Ovary (tissue), 9 donors: Measurements from ENCODE around the gene TSPAN32. TPM values are rescaled to one million over a fixed set of nuclear protein-coding genes. Genes with fewer than 3 reads are reported as not detected.
A peak's percentile ranks its signal among the peaks of the same experiment; 100 is the strongest.

Source experiments
- DNase-seq, 5 donors: peaks; one replicate each; pipeline ENCODE4 v3.0.0-alpha.2; 2019 to 2020
- H3K27ac ChIP-seq, 2 donors: fragments of 200-600 bp; one replicate each; pipeline versions ENCODE4 v1.5.1 to v1.8.0; 2019 to 2022
- H3K27me3 ChIP-seq: fragments of 200-600 bp; one replicate; pipeline ENCODE4 v1.8.0; 2022
- H3K36me3 ChIP-seq: fragments of 200-600 bp; sonication (generic); one replicate; pipeline ENCODE4 v1.5.1; 2019
- H3K4me1 ChIP-seq: one replicate; pipeline ENCODE4 v1.8.1; 2013; ENCODE audit warnings: mild to moderate bottlenecking, moderate library complexity; ENCODE audit not compliant: insufficient read depth
- H3K4me3 ChIP-seq: fragments of 200-600 bp; sonication (generic); one replicate; pipeline ENCODE4 v1.5.1; 2017
- H3K9me3 ChIP-seq, 2 donors: fragments of 200-600 bp in 1 of 2; sonication (generic) in 1 of 2; one replicate each; pipeline versions ENCODE4 v1.5.1 to v1.8.1; 2013 to 2019; ENCODE audit warnings: mild to moderate bottlenecking in 1 of 2, moderate library complexity in 1 of 2
- CTCF ChIP-seq, 3 donors: fragments of 450-650 bp in 2 of 3; fragments of 200-600 bp in 1 of 3; IDR thresholded peaks; one replicate each; pipeline versions ENCODE4 v1.5.1 to v1.8.0; 2016 to 2022; ENCODE audit warnings: antibody characterized with exemption in 3 of 3, mild to moderate bottlenecking in 1 of 3
- EP300 ChIP-seq: sonication (generic); formaldehyde crosslinking; IDR thresholded peaks from one replicate; pipeline ENCODE4 v1.6.1; 2017; ENCODE audit warnings: antibody characterized with exemption
- POLR2A ChIP-seq: fragments of 450-650 bp; IDR thresholded peaks from one replicate; pipeline ENCODE4 v1.6.1; 2017; ENCODE audit warnings: antibody characterized with exemption, mild to moderate bottlenecking, moderate library complexity
- WGBS, 3 donors: extraction: QIAGEN DNeasy Blood & Tissue Kit in 1 of 3; methylation state at CpG; one replicate each; pipeline versions ENCODE4 v1.1.5 to v1.1.7; 2013 to 2017; 5-methylcytosine and 5-hydroxymethylcytosine counted together
- intact Hi-C, 4 donors: fragments of 100-400 bp; cut with DNase I; formaldehyde crosslinking; loops; one replicate each; pipeline versions ENCODE4 v1.11.0 to v1.15.1; 2022 to 2023
- polyA plus RNA-seq, 2 donors: library from polyadenylated mRNA; stranded (reverse); fragments of 200-250 nt in 1 of 2; fragments of 350-450 nt in 1 of 2; fragmentation: Illumina TruSeq in 1 of 2; extraction: RNeasy Lipid Tissue Mini Kit (QIAGEN cat#74804) in 1 of 2; gene quantifications; one replicate each; pipeline ENCODE4 v1.2.3, GENCODE V29; 2013 to 2014
- total RNA-seq, 7 donors: library from RNA; depleted of rRNA in 2 of 7; stranded (reverse); fragments of >200 nt in 2 of 7; fragmentation: NEBNext Ultra II Directional in 3 of 7; extraction: Animal tissue kit (Norgen Biotek cat#: 25700) in 3 of 7; gene quantifications; one replicate each; pipeline versions ENCODE4 v1.1.0 to v1.2.4, GENCODE V29; 2016 to 2023
- donor health status: DM: no; HTN: no; CAD: no; lungs with moderate emphysema.
- donor health status: DM: no; HTN: no; CAD: no.
- donor health status: Bipolar disorder and iron deficiency.
- donor health status: DM: yes; HTN: yes; CAD: no.
- donor health status: DM: no; HTN: no; CAD: no.
- donor health status: DM: yes; HTN: yes; CAD: no.

TSPAN32 gene
- total and polyA plus RNA-seq, 9 donors, result 0.63 to 3.9 (median 1.3) TPM; not detected in 2

GRCh38 chr11:2264366-2265053, 37.3 kb upstream of the TSPAN32 start:
- DNase-seq, result peak in 1 of 5 donors; percentile 17
- Histone ChIP-seq H3K36me3 (no peaks in the 10 kb centered on the region), H3K27ac (no peak overlapping the region), H3K9me3 (no peaks in the 10 kb centered on the region), H3K27me3 (no peaks in the 10 kb centered on the region), H3K4me3 (no peak overlapping the region), H3K4me1 (no peaks in the 10 kb centered on the region)
- WGBS, 3 donors, result 82 to 86% (median 83%) methylated on average over 22 of the region's 22 CpGs
- intact Hi-C loops, result no loop called here
- no peak for TF ChIP-seq EP300
- TF ChIP-seq CTCF (IDR thresholded peaks at IDR 0.05), result no peak
- TF ChIP-seq POLR2A, result no peak

GRCh38 chr11:2265396-2265795, 36.4 kb upstream of the TSPAN32 start:
- Histone ChIP-seq H3K9me3 (no peaks in the 10 kb centered on the region), H3K4me3 (no peak overlapping the region), H3K36me3 (no peaks in the 10 kb centered on the region), H3K27me3 (no peaks in the 10 kb centered on the region), H3K27ac (no peak overlapping the region), H3K4me1 (peaks cover 1% of the 10 kb centered on the region)
- peak in 1 of 5 donors; percentile 14 for DNase-seq
- intact Hi-C loops, result no loop called here
- TF ChIP-seq EP300 (no peak), CTCF (IDR thresholded peaks at IDR 0.05) (no peak), POLR2A (no peak)
- 52 to 68% (median 57%) methylated on average over 2 of the region's 2 CpGs for WGBS, 3 donors

GRCh38 chr11:2265854-2266585, 35.8 kb upstream of the TSPAN32 start:
- intact Hi-C loops, result no loop called here
- H3K9me3 ChIP-seq, result no peaks in the 10 kb centered on the region
- H3K27me3 ChIP-seq, result peaks cover 4% of the 10 kb centered on the region
- peaks cover 4% of the 10 kb centered on the region for H3K4me1 ChIP-seq
- no peak overlapping the region for H3K4me3 ChIP-seq
- peak in 1 of 5 donors; percentile 15 for DNase-seq
- no peak overlapping the region for H3K27ac ChIP-seq
- WGBS, 3 donors, result 81 to 85% (median 84%) methylated on average over 24 of the region's 24 CpGs
- no peaks in the 10 kb centered on the region for H3K36me3 ChIP-seq
- TF ChIP-seq POLR2A (no peak), CTCF (IDR thresholded peaks at IDR 0.05) (no peak), EP300 (no peak)

GRCh38 chr11:2266586-2267305, 35.1 kb upstream of the TSPAN32 start:
- DNase-seq, result peak in 1 of 5 donors; percentile 19
- intact Hi-C loops, result no loop called here
- Histone ChIP-seq H3K4me1 (peaks cover 5% of the 10 kb centered on the region), H3K27me3 (peaks cover 4% of the 10 kb centered on the region), H3K9me3 (no peaks in the 10 kb centered on the region), H3K27ac (no peak overlapping the region), H3K4me3 (no peak overlapping the region), H3K36me3 (no peaks in the 10 kb centered on the region)
- WGBS, 3 donors, result 89 to 93% (median 93%) methylated on average over 26 of the region's 26 CpGs
- no peak for TF ChIP-seq EP300
- no peak for TF ChIP-seq CTCF (IDR thresholded peaks at IDR 0.05)
- no peak for TF ChIP-seq POLR2A
